ENCODE measurements around the gene SPAST. TPM values are rescaled to one million over a fixed set of nuclear protein-coding genes. Genes with fewer than 3 reads are reported as not detected.

Gene SPAST
- total RNA-seq = 181 TPM

GRCh38 chr2:32063310-32064020 lies at the start of gene SPAST:
Gene SPAST (plus strand): TSS chr2:32063556. CDS start chr2:32063832, 276 bp downstream.

GRCh38 chr2:32039447-32040219 lies 23.7 kb upstream of the SPAST start, which contains the start of gene DPY30:
Gene DPY30 (minus strand): TSS chr2:32039805. CDS start chr2:32039456, 349 bp downstream.

Other genes with a start within 250 kb of the SPAST start
- gene MEMO1, start 52.5 kb upstream of the SPAST start, total RNA-seq = 76.1 TPM
- gene DPY30, start 23.8 kb upstream of the SPAST start, total RNA-seq = 72.7 TPM
- gene SLC30A6, start 102.3 kb downstream of the SPAST start, total RNA-seq = 36.7 TPM
- gene NLRC4, start 201.3 kb downstream of the SPAST start, total RNA-seq = 1.4 TPM
- gene YIPF4, start 214.3 kb downstream of the SPAST start, total RNA-seq = 39.0 TPM

Measured in diencephalon (tissue), 1 donor.